RWPE1 (cell line): ENCODE measurements around the gene ELAPOR1.
A peak's percentile ranks its signal among the peaks of the same experiment; 100 is the strongest.

Experiments
- CTCF ChIA-PET: fragments of 350-600 bp; sonication (Branson Sonifier 250); formaldehyde crosslinking; extraction: SDS; loops from one replicate; lab custom pipeline; 2021; lab: Yijun Ruan, JAX
- POLR2A ChIA-PET: fragments of 400-600 bp; formaldehyde crosslinking; extraction: SDS; loops from one replicate; lab custom pipeline; 2020; ENCODE audit warnings: antibody characterized with exemption; ENCODE audit not compliant: low non-redundant PET; lab: Yijun Ruan, JAX
- DNase-seq: peaks from one replicate; pipeline ENCODE4 v3.0.0; 2012; ENCODE audit warnings: low spot score
- H3K27ac ChIP-seq: fragments of 450-650 bp; 2 replicates; pipeline ENCODE4 v1.5.1; 2017
- CTCF ChIP-seq: fragments of 450-650 bp; conservative IDR thresholded peaks from 2 replicates; pipeline ENCODE4 v1.5.1; 2017; ENCODE audit warnings: low read depth, mild to moderate bottlenecking

Gene ELAPOR1

GRCh38 chr1:109096120-109096519, 17.8 kb upstream of the ELAPOR1 start:
- CTCF ChIA-PET = interaction anchor here (1.0 kb wide), 1 partner anchor 35 kb away, joined by 4 read pairs; no protein-coding TSS in a partner anchor
- POLR2A ChIA-PET = no interaction called here
- DNase-seq = no peak
- no peak overlapping the region for H3K27ac ChIP-seq
- TF ChIP-seq CTCF = no peak

GRCh38 chr1:109099938-109100773, 13.8 kb upstream of the ELAPOR1 start:
- H3K27ac ChIP-seq = peak overlapping the region; percentile 89
- peak; percentile 96 for DNase-seq
- ChIA-PET POLR2A (interaction anchor here (0.6 to 1.4 kb wide), 13 partner anchors 9 to 911 kb away, joined by 3 to 13 read pairs (median 4); partner anchors contain the start of genes TMEM167B and WDR47), CTCF (interaction anchor here (0.6 to 3.3 kb wide), 18 partner anchors 9 to 1673 kb away, joined by 3 to 15 read pairs (median 3); partner anchors contain the start of genes SARS1 and TMEM167B)
- TF ChIP-seq CTCF = peak; percentile 89

- ChIA-PET POLR2A (no interaction called here), CTCF (interaction anchor here (0.6 to 1.0 kb wide), 4 partner anchors 9 to 224 kb away, joined by 3 to 5 read pairs (median 4); no protein-coding TSS in a partner anchor)
- no peak for DNase-seq
- no peak for TF ChIP-seq CTCF
- H3K27ac ChIP-seq = no peak overlapping the region
Observed at GRCh38 chr1:109104364-109105151, 9.4 kb upstream of the ELAPOR1 start.

- H3K27ac ChIP-seq = no peak overlapping the region
- no peak for TF ChIP-seq CTCF
- CTCF ChIA-PET = no interaction called here
- DNase-seq = no peak
- POLR2A ChIA-PET = no interaction called here
Observed at GRCh38 chr1:109105881-109106280, 8.0 kb upstream of the ELAPOR1 start.

GRCh38 chr1:109107785-109108184, 6.1 kb upstream of the ELAPOR1 start:
- TF ChIP-seq CTCF = no peak
- ChIA-PET POLR2A (no interaction called here), CTCF (interaction anchor here (0.6 kb wide), 3 partner anchors 63 to 425 kb away, joined by 3 to 4 read pairs (median 3); no protein-coding TSS in a partner anchor)
- no peak overlapping the region for H3K27ac ChIP-seq
- no peak for DNase-seq

GRCh38 chr1:109109906-109110305, 4.0 kb upstream of the ELAPOR1 start:
- POLR2A ChIA-PET = no interaction called here
- TF ChIP-seq CTCF = no peak
- CTCF ChIA-PET = interaction anchor here (1.2 kb wide), 1 partner anchor 10 kb away, joined by 5 read pairs; no protein-coding TSS in a partner anchor
- no peak for DNase-seq
- H3K27ac ChIP-seq = no peak overlapping the region
